HG02642 (cell line): ENCODE data around the gene EAF1.
"Not testable (repeated sequence)": the region's sequence is repeated elsewhere in the genome, so short reads cannot be mapped to it uniquely, and the experiment has no call there.

Experiments
- ATAC-seq: cut with Tn5 transposase; IDR thresholded peaks from one replicate; pipeline ENCODE4 v1.9.1; 2021; ENCODE audit warnings: mild to moderate bottlenecking; ENCODE audit not compliant: unreplicated experiment, poor library complexity

EAF1 gene

GRCh38 chr3:15450438-15451215 is 23.2 kb downstream of the EAF1 start:
- no peak for ATAC-seq

- ATAC-seq, result no peak
Observed at GRCh38 chr3:15451216-15452113, 24.1 kb downstream of the EAF1 start.

GRCh38 chr3:15452156-15452555 is 24.8 kb downstream of the EAF1 start:
- ATAC-seq, result no peak

- ATAC-seq, result no peak
Observed at GRCh38 chr3:15452961-15453360, 25.6 kb downstream of the EAF1 start.

GRCh38 chr3:15453501-15453900 is 26.1 kb downstream of the EAF1 start:
- no peak for ATAC-seq

- no peak for ATAC-seq
Observed at GRCh38 chr3:15453991-15454625, 26.7 kb downstream of the EAF1 start.

GRCh38 chr3:15454965-15455364 is 27.6 kb downstream of the EAF1 start:
- no peak for ATAC-seq

- no peak for ATAC-seq
Observed at GRCh38 chr3:15455756-15456155, 28.4 kb downstream of the EAF1 start.

GRCh38 chr3:15456321-15456720 is 28.9 kb downstream of the EAF1 start:
- no peak for ATAC-seq

GRCh38 chr3:15456915-15457314 is 29.5 kb downstream of the EAF1 start:
- ATAC-seq, result not testable (repeated sequence)

GRCh38 chr3:15458212-15458780 is 30.9 kb downstream of the EAF1 start:
- ATAC-seq, result no peak

GRCh38 chr3:15460891-15461531 is 33.6 kb downstream of the EAF1 start:
- ATAC-seq, result no peak

GRCh38 chr3:15462451-15462850 is 35.1 kb downstream of the EAF1 start:
- ATAC-seq, result no peak

GRCh38 chr3:15465876-15466585 is 38.6 kb downstream of the EAF1 start:
- ATAC-seq, result no peak

- no peak for ATAC-seq
Observed at GRCh38 chr3:15467227-15468181, 40.1 kb downstream of the EAF1 start.

- ATAC-seq, result no peak
Observed at GRCh38 chr3:15470261-15470660, 42.9 kb downstream of the EAF1 start.

GRCh38 chr3:15470849-15471248 is 43.5 kb downstream of the EAF1 start:
- ATAC-seq, result no peak

- ATAC-seq, result no peak
Observed at GRCh38 chr3:15471861-15472260, 44.5 kb downstream of the EAF1 start.
